ENCODE results near the gene KRT16.
A peak's percentile ranks its signal among the peaks of the same experiment; 100 is the strongest.

Gene KRT16

GRCh38 chr17:41656249-41657023 lies 43.9 kb upstream of the KRT16 start:
- peak overlapping the region; percentile 100 for H3K27ac ChIP-seq
- DNase-seq (ENCODE audit: low spot score) = no peak
- ChIA-PET CTCF (interaction anchor here (0.6 to 3.9 kb wide), 2 partner anchors 108 to 334 kb away, joined by 5 to 18 read pairs; no protein-coding TSS in a partner anchor), POLR2A (ENCODE audit: low non-redundant PET) (interaction anchor here (1.2 kb wide), 1 partner anchor 33 kb away, joined by 5 read pairs; the partner anchor contains the start of gene EIF1)
- TF ChIP-seq CTCF (conservative IDR thresholded peaks at IDR 0.05; ENCODE audit: low read depth) = no peak

- TF ChIP-seq CTCF (conservative IDR thresholded peaks at IDR 0.05; ENCODE audit: low read depth) = no peak
- peak; percentile 95 for DNase-seq (ENCODE audit: low spot score)
- H3K27ac ChIP-seq = peak overlapping the region; percentile 100
- ChIA-PET CTCF (interaction anchor here (0.6 to 3.9 kb wide), 4 partner anchors 10 to 334 kb away, joined by 4 to 18 read pairs (median 4); no protein-coding TSS in a partner anchor), POLR2A (ENCODE audit: low non-redundant PET) (interaction anchor here (1.2 kb wide), 1 partner anchor 34 kb away, joined by 5 read pairs; the partner anchor contains the start of gene EIF1)
These were observed 43.1 kb upstream of the KRT16 start for GRCh38 chr17:41655611-41656111.

- H3K27ac ChIP-seq = peak overlapping the region; percentile 100
- DNase-seq (ENCODE audit: low spot score) = no peak
- no peak for TF ChIP-seq CTCF (conservative IDR thresholded peaks at IDR 0.05; ENCODE audit: low read depth)
- POLR2A ChIA-PET (ENCODE audit: low non-redundant PET) = interaction anchor here (0.6 to 1.4 kb wide), 5 partner anchors 8 to 35 kb away, joined by 3 to 6 read pairs (median 3); partner anchors contain the start of genes EIF1 and KRT17
- CTCF ChIA-PET = interaction anchor here (0.6 to 13.5 kb wide), 4 partner anchors 9 to 106 kb away, joined by 4 to 321 read pairs (median 11); no protein-coding TSS in a partner anchor
These were observed 42.4 kb upstream of the KRT16 start for GRCh38 chr17:41654678-41655607.

GRCh38 chr17:41653892-41654677 lies 41.5 kb upstream of the KRT16 start:
- no peak for TF ChIP-seq CTCF (conservative IDR thresholded peaks at IDR 0.05; ENCODE audit: low read depth)
- H3K27ac ChIP-seq = peak overlapping the region; percentile 100
- POLR2A ChIA-PET (ENCODE audit: low non-redundant PET) = interaction anchor here (0.6 to 1.4 kb wide), 8 partner anchors 9 to 35 kb away, joined by 3 to 6 read pairs (median 4); partner anchors contain the start of gene KRT17
- peak; percentile 94 for DNase-seq (ENCODE audit: low spot score)
- CTCF ChIA-PET = interaction anchor here (0.7 to 13.5 kb wide), 3 partner anchors 9 to 135 kb away, joined by 3 to 321 read pairs (median 18); partner anchors contain the start of gene KRT15

GRCh38 chr17:41653421-41653820 lies 40.9 kb upstream of the KRT16 start:
- DNase-seq (ENCODE audit: low spot score) = no peak
- TF ChIP-seq CTCF (conservative IDR thresholded peaks at IDR 0.05; ENCODE audit: low read depth) = no peak
- ChIA-PET CTCF (interaction anchor here (0.7 to 13.5 kb wide), 3 partner anchors 10 to 134 kb away, joined by 3 to 321 read pairs (median 18); partner anchors contain the start of gene KRT15), POLR2A (ENCODE audit: low non-redundant PET) (interaction anchor here (0.6 to 1.4 kb wide), 7 partner anchors 9 to 36 kb away, joined by 3 to 6 read pairs (median 4); no protein-coding TSS in a partner anchor)
- peak overlapping the region; percentile 100 for H3K27ac ChIP-seq

All from RWPE1 (cell line).